ENCODE measurements around the gene SASH1.

SASH1 gene

DNA sequence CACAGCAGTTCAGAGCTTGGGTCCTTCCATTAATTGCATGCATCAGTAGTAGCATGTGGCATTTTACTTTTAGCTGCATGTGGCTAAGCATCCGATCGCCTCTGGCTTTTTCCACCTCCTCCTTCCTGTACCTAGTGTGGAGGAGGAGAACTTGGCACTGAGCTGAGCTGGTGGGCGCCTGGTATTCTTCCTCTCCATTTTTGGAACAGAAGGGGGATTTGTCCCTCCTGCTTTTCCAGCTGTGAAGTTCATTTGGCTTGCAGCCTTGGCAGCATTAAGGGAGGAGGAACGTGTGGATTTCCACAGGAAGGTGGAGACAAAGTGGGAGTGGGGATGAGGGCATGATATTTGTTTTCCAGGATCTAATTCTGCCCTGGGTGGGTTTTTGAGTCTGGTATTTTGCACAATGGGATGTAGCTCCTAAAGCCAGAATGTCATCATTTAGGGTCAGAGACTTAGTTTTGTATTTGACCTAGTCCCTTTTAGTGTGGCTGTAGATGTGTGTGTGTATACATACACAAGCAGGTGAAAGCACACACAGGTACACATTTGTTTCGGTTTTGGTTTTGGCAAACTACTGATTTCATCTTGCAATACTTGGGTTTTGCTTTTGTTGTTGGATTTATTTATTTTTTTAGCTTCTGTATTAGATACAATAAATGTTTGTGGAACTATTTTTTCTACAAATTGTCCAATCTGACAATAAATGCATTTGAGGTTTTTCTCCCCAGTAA is 90.0 kb downstream of the SASH1 start:
- DNase-seq (ENCODE audit: low read depth) = no peak

DNA sequence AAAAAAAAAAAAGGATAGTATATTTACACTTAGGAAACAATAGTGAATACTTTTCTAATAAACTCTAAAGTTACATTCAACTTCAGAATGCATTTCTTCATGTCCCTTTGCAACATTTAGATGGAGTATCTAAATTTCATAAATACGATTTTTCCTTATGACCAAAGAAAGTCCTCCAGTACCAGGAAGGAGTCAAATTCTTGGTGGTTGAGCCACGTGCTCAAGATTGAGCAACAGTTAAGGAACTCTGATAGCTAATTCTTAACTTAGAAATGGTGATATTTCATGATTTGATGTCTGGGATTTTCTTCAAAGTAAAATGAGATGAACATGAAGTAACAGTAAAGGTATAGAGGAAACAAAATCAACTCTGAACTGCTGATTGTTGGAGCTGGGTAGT is 92.7 kb downstream of the SASH1 start:
- DNase-seq (ENCODE audit: low read depth) = no peak

DNA sequence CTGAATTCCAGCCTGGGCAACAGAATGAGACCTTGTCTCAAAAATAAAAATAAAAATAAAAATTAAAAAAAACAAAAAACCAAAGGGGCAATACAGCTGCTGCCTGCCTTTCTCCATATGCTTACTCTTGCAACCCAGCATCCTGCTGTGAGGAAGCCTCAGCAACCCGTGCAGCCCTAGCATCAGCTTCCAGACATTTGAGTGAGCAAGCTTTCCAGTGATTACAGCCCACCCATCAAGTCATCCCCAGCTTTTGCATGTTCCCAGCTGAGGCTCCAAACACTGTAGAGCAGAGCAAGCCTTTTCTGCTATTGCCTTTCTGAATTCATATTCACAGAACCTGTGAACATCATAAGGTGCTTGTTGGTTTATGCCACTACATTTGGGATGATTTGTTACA is 93.8 kb downstream of the SASH1 start:
- DNase-seq (ENCODE audit: low read depth) = no peak

DNA sequence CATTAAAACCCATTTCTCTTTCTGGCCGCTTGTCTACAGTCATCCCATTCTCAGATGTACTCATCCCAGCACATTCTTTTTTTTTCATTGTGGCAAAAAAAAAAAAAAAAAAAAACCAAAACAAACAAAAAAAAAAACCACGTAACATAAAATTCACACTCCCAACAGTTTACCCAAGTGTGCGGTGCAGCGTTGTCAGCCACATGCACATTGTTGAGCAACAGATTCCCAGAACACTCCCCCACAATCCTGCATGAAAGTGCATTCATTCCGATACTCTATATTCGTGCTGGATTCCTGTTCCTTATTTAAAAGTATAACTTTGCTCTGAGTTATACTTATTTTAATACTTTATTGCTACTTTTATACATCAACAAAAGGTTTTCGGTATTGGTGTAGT is 96.0 kb downstream of the SASH1 start:
- no peak for DNase-seq (ENCODE audit: low read depth)

DNA sequence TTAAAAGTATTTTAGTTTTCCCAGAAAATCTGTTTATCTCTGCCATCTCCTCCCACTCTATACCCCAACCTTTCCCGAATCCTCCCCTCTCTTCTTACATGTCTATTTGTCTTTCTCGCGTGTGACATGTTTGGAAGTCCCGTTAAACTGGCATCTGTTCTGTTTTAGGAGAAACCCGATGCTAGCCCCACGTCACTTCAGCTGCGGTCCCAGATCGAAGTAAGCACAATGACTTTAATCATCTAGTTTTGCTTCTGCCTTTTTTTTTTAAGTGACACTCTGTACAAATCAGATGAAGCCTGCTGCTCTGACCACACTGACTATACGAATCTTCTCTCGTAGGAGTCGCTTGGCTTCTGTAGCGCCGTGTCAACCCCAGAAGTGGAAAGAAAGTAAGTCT is 97.4 kb downstream of the SASH1 start:
- no peak for DNase-seq (ENCODE audit: low read depth)

DNA sequence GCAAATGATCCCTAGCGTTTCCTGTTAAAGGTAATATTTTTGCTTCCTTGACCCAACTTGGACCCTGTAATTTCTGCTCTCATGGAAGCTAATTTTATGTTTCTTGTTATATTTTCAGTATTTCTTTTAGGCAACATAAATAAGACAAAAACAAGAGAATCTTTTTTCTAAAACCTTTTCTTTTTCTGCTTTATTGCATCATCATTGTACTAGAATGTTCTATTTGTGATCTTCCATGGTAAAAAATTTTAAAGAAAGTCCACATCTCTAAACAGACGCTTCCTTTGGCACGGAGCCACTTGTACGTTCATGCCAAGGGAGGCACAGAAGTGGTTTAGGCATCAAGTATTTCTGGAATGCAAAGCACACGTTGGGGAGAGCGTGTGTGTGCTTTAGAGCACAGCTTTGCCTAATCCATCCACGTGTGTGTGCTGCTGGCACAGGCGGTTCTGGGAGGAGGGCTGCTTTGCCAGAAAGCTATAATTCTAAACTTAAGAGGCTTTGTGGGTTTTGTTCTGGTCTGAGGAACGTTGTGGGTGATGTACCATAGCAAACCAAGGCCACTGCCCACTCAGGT is 98.3 kb downstream of the SASH1 start:
- no peak for DNase-seq (ENCODE audit: low read depth)

DNA sequence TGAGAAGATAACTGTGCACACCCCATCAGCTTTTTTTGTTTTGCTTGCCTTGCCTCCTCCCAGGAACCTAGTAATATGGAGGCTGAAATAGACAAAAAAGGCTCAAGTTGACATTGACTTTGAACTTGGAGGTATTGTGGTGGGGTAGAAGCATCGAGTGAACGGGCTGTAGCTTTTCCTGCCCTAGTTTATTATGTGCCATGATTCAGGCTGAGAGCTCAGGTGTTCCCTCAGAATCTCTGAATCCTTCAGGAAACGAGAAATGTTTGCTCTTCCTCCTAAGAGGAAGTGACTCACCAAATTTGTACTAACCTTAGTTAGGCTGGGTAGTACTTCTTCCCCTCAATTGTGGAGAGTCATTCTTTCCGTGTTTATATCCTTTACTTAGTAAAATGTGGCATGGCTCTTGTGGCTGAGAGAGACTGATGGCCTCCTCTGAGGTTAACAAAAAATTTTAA is 98.8 kb downstream of the SASH1 start:
- DNase-seq (ENCODE audit: low read depth) = no peak

DNA sequence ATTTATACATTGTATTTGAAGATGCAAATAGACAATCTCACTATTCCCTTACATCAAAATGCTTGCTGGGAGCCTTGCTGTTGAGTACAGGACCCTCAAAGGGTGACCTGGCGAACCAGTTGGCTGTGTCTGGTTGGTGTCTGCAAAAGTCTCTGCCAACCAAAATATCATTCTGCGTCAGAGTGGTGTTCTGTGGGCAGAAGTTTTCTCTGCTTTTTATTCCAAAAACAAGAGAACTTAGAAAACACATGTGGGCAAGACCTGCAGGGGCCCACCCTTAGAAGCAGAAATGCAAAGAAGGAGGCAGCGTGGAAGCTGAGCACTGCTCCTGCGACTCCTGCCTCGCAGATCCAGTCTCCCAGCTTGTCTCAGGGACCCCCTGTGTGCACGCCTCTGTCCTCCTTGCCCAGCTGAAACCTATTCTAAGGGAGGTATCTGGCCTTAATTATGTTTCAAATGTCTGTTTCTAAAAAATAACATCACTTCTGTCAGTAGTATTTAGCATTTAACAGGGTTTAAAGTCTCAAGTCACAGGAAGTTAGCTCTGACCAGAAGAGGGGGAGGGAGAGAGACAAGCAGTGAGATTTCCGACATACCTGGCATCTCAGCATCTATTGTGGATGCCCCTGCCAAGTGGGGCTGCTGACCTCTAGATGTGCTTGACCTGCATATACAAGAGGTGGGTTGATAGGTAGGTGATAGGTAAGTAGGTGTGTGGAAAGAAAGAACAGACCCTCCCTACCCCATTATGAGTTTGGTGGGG is 101.3 kb downstream of the SASH1 start:
- DNase-seq (ENCODE audit: low read depth) = no peak

DNA sequence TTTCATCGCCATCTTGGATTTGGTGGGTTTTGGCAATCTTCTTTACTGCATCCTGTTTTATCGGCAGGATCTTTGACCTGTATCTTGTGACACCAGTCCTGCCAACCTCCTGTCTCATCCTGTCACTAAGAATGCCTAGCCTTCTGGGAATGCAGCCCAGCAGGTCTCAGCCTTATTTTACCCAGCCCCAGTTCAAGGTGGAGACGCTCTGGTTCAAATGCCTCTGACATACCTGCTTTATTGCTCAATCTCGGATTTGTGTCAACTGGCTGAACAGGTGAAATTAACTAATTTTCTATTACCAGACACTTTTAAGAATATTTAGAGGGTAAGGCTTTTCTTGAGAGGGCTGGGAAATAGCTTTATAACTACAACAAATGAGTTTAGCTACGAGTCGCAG is 102.5 kb downstream of the SASH1 start:
- no peak for DNase-seq (ENCODE audit: low read depth)

DNA sequence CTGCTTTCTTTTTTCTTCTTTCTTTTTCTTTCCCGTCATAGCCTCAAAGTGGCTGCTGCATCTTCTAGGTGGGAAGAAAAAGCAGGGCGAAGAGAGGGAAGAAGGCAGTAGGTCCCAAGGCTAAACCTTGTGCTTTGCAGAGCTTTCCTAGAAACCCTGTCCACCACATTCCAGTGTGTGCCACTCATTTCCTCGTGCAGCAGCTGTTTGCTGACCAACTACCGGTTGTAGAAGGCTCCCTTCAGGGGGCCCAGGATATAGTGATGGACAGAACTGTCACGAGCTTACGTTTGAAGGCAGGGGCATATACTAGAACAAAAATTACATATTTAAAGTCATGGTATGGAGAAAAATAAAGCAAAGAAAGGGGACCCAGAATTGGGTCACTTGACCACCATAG is 103.0 kb downstream of the SASH1 start:
- DNase-seq (ENCODE audit: low read depth) = no peak

DNA sequence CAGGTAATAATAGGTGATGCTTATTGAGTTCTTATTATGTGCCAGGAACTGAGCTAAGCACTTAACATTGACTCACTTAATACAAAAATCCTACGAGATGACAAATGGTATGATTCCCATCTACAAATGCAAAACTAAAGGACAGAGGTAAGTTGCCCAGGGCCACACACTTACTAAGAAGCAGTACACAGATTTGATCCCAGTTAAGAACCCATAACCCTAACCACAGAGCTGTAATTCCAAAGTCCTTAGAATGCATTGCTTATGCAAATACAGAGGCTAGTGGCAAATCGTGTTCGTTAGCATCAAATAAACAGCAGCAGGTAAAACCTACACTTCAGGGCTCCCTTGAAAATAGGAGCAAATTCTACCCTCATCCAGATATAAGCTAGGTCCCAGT is 104.0 kb downstream of the SASH1 start:
- no peak for DNase-seq (ENCODE audit: low read depth)

DNA sequence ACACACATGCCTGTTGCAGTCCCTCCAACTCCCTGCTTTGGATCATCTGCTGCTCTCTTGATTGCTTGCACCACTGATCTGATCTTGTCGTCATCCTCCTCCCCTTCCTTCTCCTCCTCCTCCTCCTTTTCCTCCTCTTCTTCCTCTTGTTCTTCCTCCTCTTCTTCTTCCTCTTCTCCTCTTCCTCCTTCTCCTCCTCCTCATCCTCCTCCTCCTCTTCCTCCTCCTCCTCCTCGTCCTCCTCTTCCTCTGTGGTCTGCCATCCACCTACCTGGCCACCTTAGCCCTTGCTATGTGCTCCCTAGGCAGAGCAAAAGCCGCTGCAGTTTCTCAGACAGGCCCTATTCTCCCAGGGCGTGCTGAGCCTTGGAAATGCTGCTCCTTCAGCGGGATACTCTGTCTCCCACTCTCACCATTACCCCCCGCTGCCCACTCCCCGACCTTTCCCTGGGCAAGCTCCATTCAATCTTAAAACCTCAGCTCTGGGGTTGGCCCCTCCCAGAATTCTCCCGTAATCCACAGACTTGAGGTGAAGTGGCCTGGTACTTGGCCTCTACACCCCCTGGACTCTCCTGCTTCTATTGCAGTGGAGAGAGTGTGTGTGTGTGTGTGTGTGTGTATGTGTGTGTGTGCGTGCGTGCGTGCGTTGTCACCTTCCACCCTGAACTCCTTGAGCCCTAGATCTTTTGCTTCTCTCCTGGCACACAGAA is 105.0 kb downstream of the SASH1 start:
- DNase-seq (ENCODE audit: low read depth) = no peak

DNA sequence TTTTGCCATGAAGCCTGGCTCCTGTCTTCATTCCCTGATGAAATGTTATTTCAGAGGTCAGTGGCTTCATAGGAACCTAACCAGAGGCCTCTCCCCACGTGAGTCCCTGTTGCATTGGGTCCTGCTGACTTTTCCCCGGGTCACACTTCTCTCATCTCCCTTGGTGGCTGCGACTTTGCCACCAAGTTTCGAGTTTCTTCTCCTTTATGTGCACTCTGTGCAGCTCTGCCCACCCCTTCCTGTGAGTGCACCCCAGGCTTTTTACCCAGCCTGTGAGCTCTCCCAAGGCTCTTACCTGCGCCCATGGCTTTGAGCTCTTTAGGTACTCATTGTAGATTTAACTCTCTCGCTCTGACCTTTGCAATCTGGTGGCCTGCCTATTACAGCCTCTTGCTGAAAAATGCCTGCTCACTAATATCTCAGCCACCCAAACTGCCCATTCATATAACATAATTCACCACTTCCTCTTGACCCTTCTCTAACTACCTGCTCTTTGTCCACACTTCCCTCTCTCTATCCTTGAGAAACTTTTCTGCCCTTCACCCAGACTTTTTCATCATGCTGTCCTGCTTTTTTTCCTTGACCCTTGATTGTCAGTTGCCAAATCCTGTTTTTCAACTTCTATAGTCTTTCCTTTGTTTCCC is 105.9 kb downstream of the SASH1 start:
- DNase-seq (ENCODE audit: low read depth) = no peak

DNA sequence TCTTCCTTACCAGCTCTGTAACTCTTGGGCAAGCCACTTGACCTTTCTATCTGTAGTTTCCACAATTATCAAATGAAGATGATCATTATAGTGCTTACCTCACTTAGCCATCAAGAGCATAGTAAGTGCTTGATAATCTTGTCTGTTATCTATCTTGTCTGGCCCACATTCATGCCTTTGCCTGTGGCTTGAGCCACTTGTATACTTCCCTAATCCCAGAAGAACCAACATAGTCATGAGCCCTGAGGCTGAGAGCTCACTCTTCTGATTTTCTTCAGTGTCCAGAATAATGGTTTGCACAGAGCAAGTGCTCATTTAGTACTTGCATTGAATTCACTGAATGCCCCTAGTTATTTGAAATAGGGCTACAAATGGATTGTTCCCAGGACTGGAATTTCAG is 108.2 kb downstream of the SASH1 start:
- DNase-seq (ENCODE audit: low read depth) = no peak

DNA sequence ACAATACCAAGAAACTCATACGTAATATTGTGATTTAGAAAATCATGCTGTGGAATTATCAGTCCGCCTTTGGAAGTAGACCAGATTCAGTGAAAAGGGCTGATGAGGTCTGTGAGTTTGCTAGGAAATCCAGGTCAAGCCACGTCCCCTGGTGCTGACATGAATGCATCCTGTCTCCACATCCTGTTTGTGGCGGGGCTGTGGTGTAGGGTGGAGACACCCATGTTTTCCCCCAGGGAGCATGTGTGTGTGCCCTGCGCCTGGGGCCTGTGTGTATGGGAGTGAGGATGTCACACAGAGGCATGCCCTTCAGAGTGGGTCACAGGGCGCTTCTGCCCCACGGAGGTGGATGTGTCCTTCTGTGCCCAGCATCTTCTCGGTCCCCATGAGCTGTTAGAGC is 109.1 kb downstream of the SASH1 start:
- DNase-seq (ENCODE audit: low read depth) = no peak

DNA sequence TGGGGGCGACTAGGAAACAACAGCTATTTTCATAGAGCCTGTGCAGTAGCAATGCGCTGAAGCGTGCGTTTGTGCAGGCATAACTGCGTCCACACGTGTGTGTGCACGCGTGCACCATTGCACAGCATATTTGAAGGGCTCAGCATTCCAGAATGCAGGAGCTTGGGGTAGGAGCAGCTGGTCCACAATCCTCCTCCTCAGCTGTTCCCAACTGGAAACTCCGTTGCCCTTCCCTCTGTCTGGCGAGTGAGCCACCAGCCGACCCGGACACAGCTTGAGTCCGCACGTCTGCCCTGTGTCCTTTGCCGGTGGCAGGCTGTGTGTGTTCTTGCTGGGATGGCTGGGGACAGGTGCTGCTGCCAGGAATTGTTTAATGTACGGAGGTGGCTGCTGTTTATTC is 110.2 kb downstream of the SASH1 start:
- DNase-seq (ENCODE audit: low read depth) = no peak

DNA sequence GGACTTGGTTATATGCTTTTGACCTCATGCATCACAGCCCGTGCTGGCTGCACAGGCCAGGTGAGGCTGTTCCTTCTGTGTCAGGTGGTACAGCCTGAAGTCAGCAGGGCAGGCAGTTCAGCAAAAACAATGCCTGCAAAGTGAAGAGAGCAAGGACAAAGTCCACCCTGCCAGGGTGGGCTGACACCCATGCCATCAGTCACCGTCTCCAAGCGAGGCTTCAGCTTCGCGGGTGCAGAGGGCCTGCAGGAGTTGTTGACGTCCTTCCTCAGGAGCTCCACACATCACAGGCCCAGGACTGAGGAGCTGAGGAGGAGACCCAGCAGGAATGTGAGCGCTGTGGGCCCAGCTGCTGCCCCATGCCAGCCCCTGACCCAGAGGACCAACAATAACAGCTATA is 111.3 kb downstream of the SASH1 start:
- DNase-seq (ENCODE audit: low read depth) = no peak

DNA sequence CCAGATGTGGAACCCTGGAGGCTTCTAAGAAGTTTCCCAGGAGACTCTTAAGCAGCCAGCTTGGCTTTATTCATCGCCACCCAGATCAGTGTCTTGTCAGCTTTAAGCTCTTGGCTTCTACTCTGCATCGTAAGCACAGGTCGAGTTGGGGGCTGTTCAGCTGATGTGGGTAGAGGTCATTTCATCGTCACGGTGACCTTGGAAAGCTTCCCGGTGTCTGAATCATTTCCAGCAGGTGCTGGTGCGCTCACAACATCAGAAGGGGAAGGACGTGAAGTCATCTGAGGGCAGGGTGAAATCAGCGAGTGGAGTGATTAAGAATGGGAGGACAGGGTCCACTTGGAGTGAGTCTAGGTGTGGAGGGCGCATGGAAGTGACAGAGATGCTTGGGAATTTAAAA is 112.6 kb downstream of the SASH1 start:
- DNase-seq (ENCODE audit: low read depth) = no peak

DNA sequence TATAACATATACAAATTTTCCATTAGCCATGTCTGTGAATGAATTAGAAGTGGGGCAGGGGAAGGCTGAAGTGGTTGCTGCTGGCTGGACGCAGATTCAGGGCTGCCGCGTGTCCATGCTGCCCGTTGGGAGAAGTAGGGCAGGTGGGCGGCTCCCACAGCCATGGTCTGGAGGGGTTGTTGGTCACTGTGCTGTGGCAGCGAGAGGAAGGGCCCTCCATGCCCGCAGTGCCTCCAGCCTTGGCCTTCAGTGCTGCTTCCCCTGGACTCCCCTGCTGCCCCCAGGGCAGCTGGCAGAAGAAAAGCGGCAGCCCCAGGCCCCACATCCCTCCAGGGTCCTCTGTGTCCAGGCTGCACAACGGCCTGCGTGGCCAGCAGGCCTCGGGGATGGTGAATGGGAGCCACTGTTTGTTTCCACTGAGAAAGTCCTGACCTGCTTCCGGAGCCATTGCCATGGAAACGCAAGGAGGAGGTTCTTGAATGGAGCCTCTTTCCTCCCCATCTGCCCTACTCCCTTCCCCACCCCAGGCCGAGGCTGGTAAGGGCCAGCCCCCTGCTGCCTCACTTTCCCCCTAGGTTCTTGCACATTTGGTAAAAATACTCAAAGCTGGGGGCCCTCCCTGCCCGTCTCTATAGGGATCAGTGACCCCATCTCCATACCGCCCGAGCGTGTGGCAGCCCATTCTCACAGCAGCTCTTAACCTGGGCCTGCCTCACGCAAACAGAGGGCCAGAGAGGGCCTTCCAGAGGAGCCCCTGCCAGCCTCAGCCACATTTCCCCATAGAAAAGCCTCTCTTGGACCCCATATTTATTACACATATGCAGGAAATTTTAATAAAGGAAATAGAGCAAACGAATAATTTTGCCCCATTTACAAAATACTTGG is 113.3 kb downstream of the SASH1 start:
- no peak for DNase-seq (ENCODE audit: low read depth)

DNA sequence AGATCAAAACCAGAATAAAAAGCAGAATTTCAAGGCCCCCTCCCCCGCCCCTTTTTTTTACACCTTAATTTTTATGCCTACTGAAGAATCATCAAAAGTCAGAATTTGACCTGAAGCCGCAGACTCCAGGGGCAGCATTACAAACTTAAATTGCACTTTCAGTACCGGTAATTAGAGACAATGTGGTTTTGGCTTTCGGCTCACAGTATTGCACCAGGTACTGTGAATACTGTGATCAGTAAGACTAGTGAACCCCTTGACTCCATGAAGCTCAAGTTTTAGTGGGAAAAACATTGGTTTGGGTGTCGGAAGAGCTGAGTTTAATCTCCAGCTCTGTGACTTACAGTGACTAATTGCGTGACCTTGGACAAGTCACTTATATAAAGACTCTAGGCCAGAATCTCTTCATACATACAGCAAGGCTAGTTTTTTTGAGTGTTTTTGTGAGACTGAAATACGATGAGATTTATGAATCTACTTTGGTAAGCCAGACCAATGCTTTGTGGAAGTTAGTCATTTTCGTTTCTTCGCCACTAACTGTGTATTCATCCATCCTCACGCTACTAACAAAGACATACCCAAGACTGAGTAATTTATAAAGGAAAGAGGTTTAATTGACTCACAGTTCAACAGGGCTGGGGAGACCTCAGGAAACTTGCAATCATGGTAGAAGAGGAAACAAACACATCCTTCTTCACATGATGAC is 114.7 kb downstream of the SASH1 start:
- DNase-seq (ENCODE audit: low read depth) = no peak

DNA sequence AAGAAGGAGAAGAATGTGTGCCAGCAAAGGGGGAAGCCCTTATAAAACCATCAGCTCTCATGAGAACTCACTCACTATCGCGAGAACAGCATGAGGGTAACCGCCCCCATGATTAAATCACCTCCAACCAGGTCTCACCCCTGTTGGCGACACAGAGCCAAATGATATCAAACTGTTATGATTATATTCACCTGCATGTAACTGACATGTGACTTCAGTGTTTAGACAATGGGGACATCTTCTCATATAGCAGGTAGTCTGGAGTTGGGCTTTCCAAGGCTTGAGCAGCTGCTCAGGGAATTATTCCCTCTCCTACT is 115.2 kb downstream of the SASH1 start:
- no peak for DNase-seq (ENCODE audit: low read depth)

All from T follicular helper cell (primary cell).